Right lobe of liver (tissue), 4 donors: ENCODE data around the gene ANXA2.

Experiments used
- CTCF ChIP-seq, 4 donors: fragments of 200-600 bp in 3 of 4; fragments of 450-650 bp in 1 of 4; IDR thresholded peaks; one replicate each; pipeline versions ENCODE4 v1.5.1 to v1.8.0; 2016 to 2022; ENCODE audit warnings: antibody characterized with exemption in 4 of 4, mild to moderate bottlenecking in 2 of 4
- POLR2A ChIP-seq: fragments of 450-650 bp; IDR thresholded peaks from one replicate; pipeline ENCODE4 v1.6.1; 2017; ENCODE audit warnings: antibody characterized with exemption, mild to moderate bottlenecking
- donor health status: DM: no; HTN: no; CAD: no.
- donor health status: DM: no; HTN: no; CAD: no.
- donor health status: DM: no; HTN: yes; CAD: no.

GRCh38 chr15:60374628-60375081 is 23.1 kb downstream of the ANXA2 start:
- TF ChIP-seq CTCF (IDR thresholded peaks at IDR 0.05) (no peak), POLR2A (no peak)
